ENCODE data around the gene TAPBPL.

DNA sequence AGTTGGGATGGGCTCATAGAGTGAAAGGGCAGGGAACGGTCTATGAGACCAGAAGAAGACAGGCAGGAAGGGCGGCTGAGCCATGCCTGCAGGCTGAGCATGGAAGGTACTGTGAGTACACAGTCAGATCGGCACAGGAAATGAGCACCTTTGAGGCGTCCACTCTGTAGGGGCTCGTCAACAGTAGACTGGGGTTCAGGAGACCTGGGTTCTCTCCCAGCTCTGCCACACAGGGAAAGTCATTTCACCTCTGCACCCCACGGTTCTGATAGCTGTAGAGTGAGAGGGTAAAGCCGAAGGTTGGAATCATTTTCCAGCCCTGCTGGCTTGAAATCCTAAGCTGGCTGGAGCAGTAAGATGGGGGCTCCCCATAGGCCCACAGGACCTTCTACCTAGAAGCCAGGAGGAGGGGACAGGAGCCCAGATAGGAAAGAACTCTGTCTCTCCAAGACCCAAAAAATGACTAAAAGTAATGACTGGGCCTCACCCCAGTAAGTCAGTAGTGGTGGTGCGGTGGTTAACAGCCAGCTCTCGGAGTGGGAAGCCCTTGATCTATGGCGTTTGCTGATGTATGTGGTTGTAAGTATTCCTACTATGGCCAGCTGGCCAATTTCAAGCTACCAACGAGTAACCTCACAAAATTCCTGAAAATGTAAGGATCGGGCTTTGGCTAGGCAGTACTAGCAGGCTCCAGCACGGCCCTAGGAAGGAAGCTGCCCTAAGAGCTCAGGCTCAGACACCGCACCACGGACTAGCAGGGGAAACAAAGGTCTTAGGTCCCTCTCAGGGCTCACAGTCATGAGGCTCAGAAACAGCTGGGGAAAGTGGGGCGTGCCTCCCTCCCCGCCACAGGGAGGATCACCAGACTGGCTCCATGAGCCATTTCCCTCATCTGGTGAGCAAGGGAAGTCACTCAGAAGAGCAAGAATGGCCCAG lies 17.4 kb upstream of the TAPBPL start:
- TF ChIP-seq TCF12 (IDR thresholded peaks at IDR 0.05; ENCODE audit: low read depth) (no peak), CREB1 (IDR thresholded peaks at IDR 0.05; ENCODE audit: low read depth) (no peak), FOXM1 (IDR thresholded peaks at IDR 0.05; ENCODE audit: borderline replicate concordance, low read depth) (no peak), RAD21 (IDR thresholded peaks at IDR 0.05; ENCODE audit: low read depth) (no peak), EP300 (IDR thresholded peaks at IDR 0.05; ENCODE audit: borderline replicate concordance) (no peak)
- TF ChIP-seq, protein P1, sequence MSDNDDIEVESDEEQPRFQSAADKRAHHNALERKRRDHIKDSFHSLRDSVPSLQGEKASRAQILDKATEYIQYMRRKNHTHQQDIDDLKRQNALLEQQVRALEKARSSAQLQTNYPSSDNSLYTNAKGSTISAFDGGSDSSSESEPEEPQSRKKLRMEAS (IDR thresholded peaks at IDR 0.05): no peak
- TF ChIP-seq, protein P2, sequence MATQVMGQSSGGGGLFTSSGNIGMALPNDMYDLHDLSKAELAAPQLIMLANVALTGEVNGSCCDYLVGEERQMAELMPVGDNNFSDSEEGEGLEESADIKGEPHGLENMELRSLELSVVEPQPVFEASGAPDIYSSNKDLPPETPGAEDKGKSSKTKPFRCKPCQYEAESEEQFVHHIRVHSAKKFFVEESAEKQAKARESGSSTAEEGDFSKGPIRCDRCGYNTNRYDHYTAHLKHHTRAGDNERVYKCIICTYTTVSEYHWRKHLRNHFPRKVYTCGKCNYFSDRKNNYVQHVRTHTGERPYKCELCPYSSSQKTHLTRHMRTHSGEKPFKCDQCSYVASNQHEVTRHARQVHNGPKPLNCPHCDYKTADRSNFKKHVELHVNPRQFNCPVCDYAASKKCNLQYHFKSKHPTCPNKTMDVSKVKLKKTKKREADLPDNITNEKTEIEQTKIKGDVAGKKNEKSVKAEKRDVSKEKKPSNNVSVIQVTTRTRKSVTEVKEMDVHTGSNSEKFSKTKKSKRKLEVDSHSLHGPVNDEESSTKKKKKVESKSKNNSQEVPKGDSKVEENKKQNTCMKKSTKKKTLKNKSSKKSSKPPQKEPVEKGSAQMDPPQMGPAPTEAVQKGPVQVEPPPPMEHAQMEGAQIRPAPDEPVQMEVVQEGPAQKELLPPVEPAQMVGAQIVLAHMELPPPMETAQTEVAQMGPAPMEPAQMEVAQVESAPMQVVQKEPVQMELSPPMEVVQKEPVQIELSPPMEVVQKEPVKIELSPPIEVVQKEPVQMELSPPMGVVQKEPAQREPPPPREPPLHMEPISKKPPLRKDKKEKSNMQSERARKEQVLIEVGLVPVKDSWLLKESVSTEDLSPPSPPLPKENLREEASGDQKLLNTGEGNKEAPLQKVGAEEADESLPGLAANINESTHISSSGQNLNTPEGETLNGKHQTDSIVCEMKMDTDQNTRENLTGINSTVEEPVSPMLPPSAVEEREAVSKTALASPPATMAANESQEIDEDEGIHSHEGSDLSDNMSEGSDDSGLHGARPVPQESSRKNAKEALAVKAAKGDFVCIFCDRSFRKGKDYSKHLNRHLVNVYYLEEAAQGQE (IDR thresholded peaks at IDR 0.05; ENCODE audit: low read depth): no peak

Measured in Ishikawa (cell line).